Activated T-helper 1 cell treated with anti-CD3 and anti-CD28 coated beads, Interleukin-12 subunit alpha, Interleukin-12 subunit beta, Interleukin-2, Interleukin-4 antibody, amounts not matched to agents 30 ng/mL and 10 ng/mL and 1 ng/mL, durations not matched to agents 14 hours and 24 hours and 36 hours (primary cell): ENCODE data around the gene FGF19. TPM values are rescaled to one million over a fixed set of nuclear protein-coding genes. Genes with fewer than 3 reads are reported as not detected.

Experiments used
- DNase-seq: peaks from one replicate; pipeline ENCODE4 v3.0.0; 2021; ENCODE audit warnings: low spot score
- H3K27ac Mint-ChIP-seq: one replicate; pipeline ENCODE4 v1.8.0; 2021; ENCODE audit warnings: mild to moderate bottlenecking, mixed read lengths
- H3K27me3 Mint-ChIP-seq: one replicate; pipeline ENCODE4 v1.8.0; 2022; ENCODE audit warnings: mild to moderate bottlenecking, moderate library complexity, mixed read lengths; ENCODE audit not compliant: insufficient read depth
- H3K36me3 Mint-ChIP-seq: one replicate; pipeline ENCODE4 v1.8.0; 2021; ENCODE audit warnings: low read depth, mixed read lengths
- H3K4me1 Mint-ChIP-seq: one replicate; pipeline ENCODE4 v1.8.0; 2021; ENCODE audit warnings: low read depth, mixed read lengths
- H3K4me3 Mint-ChIP-seq: one replicate; pipeline ENCODE4 v1.8.0; 2021; ENCODE audit warnings: mild to moderate bottlenecking, moderate library complexity, mixed read lengths
- H3K9me3 Mint-ChIP-seq: one replicate; pipeline ENCODE4 v1.8.0; 2021; ENCODE audit warnings: mixed read lengths
- intact Hi-C: fragments of 100-400 bp; cut with micrococcal nuclease; formaldehyde crosslinking; loops from one replicate; pipeline ENCODE4 v1.15.1; 2024
- total RNA-seq: library from RNA; stranded (reverse); gene quantifications from 2 replicates; pipeline ENCODE4 v1.2.3, GENCODE V29; 2022

The FGF19 gene
- total RNA-seq, 1 donor from 2014 or later: not detected

- Mint-ChIP-seq H3K27me3 (peaks cover 7% of the 10 kb centered on the region), H3K36me3 (no peaks in the 10 kb centered on the region), H3K27ac (no peak overlapping the region), H3K4me1 (peaks cover 23% of the 10 kb centered on the region), H3K4me3 (no peak overlapping the region), H3K9me3 (peaks cover 4% of the 10 kb centered on the region)
- no peak for DNase-seq
- intact Hi-C loops: loop anchor here (1.0 to 10.0 kb wide), 5 partner anchors 115 to 510 kb away; no protein-coding TSS in a partner anchor
Measured at GRCh38 chr11:69686452-69686851, 17.4 kb downstream of the FGF19 start.

DNA sequence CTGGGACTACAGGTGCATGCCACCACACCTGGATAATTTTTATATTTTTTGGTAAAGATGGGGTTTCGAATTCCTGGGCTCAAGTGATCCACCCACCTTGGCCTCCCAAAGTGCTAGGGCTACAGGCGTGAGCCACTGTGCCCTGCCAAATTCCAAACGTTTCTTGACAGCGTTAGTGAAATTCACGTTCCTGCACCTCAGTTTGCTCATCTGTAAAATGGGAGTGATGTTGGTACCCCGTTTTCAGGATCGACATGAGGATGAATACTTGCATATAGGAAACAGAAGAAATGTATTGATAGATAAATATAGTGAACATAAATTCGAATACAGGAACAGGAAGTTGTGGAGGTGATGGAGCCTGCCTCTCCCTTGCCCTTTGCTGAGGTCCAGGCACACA lies 18.5 kb downstream of the FGF19 start:
- intact Hi-C loops: loop anchor here (10.0 kb wide), 1 partner anchor 319 kb away; no protein-coding TSS in a partner anchor
- Mint-ChIP-seq H3K4me3 (peak overlapping the region; percentile 27), H3K27me3 (peaks cover 10% of the 10 kb centered on the region), H3K27ac (no peak overlapping the region), H3K36me3 (no peaks in the 10 kb centered on the region), H3K4me1 (peaks cover 23% of the 10 kb centered on the region), H3K9me3 (no peaks in the 10 kb centered on the region)
- DNase-seq: no peak

GRCh38 chr11:69684651-69685050 lies 19.2 kb downstream of the FGF19 start:
- H3K27me3 Mint-ChIP-seq: peaks cover 10% of the 10 kb centered on the region
- intact Hi-C loops: loop anchor here (10.0 kb wide), 1 partner anchor 320 kb away; no protein-coding TSS in a partner anchor
- no peak overlapping the region for H3K27ac Mint-ChIP-seq
- peaks cover 22% of the 10 kb centered on the region for H3K4me1 Mint-ChIP-seq
- H3K9me3 Mint-ChIP-seq: no peaks in the 10 kb centered on the region
- no peak for DNase-seq
- H3K36me3 Mint-ChIP-seq: no peaks in the 10 kb centered on the region
- H3K4me3 Mint-ChIP-seq: no peak overlapping the region

DNA sequence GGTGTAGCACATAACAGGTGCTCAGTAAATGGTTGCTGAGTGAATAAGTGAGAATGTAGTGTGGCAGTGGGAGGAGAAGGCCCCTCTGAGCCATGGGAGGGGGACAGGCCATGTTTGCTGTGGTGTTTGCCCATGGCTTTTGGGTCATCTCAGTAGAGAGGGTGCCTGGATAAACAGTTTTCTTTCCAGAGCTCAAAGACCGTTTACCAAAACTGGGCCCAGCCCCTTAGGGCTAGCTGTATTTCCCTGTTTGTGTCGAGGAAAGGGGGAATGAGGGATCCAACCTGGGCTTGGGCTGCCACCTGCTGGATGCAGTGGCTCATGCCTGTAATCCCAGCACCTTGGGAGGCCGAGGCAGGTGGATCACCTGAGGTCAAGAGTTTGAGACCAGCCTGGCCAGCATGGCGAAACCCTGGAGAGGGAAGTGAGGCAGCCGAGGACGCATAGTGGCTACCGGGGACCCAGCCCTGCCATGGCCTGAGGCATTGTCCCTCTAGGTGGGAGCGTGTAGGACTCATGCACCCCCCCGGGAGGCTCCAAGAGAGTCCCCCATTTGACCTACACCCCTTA lies 20.0 kb downstream of the FGF19 start:
- DNase-seq: no peak
- no peaks in the 10 kb centered on the region for H3K36me3 Mint-ChIP-seq
- no peak overlapping the region for H3K27ac Mint-ChIP-seq
- H3K27me3 Mint-ChIP-seq: peaks cover 8% of the 10 kb centered on the region
- H3K9me3 Mint-ChIP-seq: no peaks in the 10 kb centered on the region
- peaks cover 17% of the 10 kb centered on the region for H3K4me1 Mint-ChIP-seq
- H3K4me3 Mint-ChIP-seq: no peak overlapping the region
- intact Hi-C loops: loop anchor here (10.0 kb wide), 1 partner anchor 321 kb away; no protein-coding TSS in a partner anchor

GRCh38 chr11:69682681-69683326 lies 21.0 kb downstream of the FGF19 start:
- H3K9me3 Mint-ChIP-seq: no peaks in the 10 kb centered on the region
- H3K27ac Mint-ChIP-seq: no peak overlapping the region
- no peaks in the 10 kb centered on the region for H3K36me3 Mint-ChIP-seq
- no peak for DNase-seq
- no peak overlapping the region for H3K4me3 Mint-ChIP-seq
- H3K4me1 Mint-ChIP-seq: peaks cover 9% of the 10 kb centered on the region
- peaks cover 6% of the 10 kb centered on the region for H3K27me3 Mint-ChIP-seq
- intact Hi-C loops: loop anchor here (10.0 kb wide), 1 partner anchor 322 kb away; no protein-coding TSS in a partner anchor

GRCh38 chr11:69682221-69682620 lies 21.6 kb downstream of the FGF19 start:
- H3K4me1 Mint-ChIP-seq: peaks cover 9% of the 10 kb centered on the region
- intact Hi-C loops: loop anchor here (10.0 kb wide), 1 partner anchor 323 kb away; no protein-coding TSS in a partner anchor
- no peaks in the 10 kb centered on the region for H3K36me3 Mint-ChIP-seq
- DNase-seq: no peak
- peaks cover 6% of the 10 kb centered on the region for H3K27me3 Mint-ChIP-seq
- H3K27ac Mint-ChIP-seq: no peak overlapping the region
- H3K9me3 Mint-ChIP-seq: no peaks in the 10 kb centered on the region
- no peak overlapping the region for H3K4me3 Mint-ChIP-seq

GRCh38 chr11:69680688-69681087 lies 23.1 kb downstream of the FGF19 start:
- Mint-ChIP-seq H3K36me3 (no peaks in the 10 kb centered on the region), H3K4me3 (no peak overlapping the region), H3K9me3 (no peaks in the 10 kb centered on the region), H3K27ac (no peak overlapping the region), H3K4me1 (peaks cover 4% of the 10 kb centered on the region), H3K27me3 (peaks cover 9% of the 10 kb centered on the region)
- DNase-seq: no peak
- intact Hi-C loops: loop anchor here (10.0 kb wide), 1 partner anchor 324 kb away; no protein-coding TSS in a partner anchor

DNA sequence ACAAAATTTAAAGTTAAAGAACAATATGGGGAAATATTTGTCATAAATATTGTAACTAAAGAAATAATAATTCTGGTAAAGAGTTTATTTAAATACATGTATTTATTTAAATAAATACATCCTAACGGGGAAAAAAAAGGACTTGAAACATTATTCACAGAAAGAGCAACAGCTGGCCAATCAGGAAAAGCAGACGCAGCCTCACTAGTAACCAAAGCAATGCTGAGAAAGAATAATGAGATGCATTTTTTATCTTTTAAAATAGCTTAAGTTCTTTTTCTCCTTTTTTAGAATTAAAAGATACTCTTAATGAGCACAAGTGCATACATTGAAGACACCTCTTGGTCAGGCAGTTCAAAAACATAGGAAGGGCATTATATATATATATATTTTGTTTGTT lies 26.1 kb downstream of the FGF19 start:
- H3K27ac Mint-ChIP-seq: no peak overlapping the region
- intact Hi-C loops: loop anchor here (5.0 to 10.0 kb wide), 4 partner anchors 595 to 1213 kb away; partner anchors contain the start of genes IGHMBP2, MRPL21, PPFIA1 and PPP6R3
- no peak for DNase-seq

GRCh38 chr11:69674886-69675714 lies 28.7 kb downstream of the FGF19 start, which contains the start of gene LTO1:
LTO1 (minus strand) TSS chr11:69675353; CDS start chr11:69675239, 114 bp downstream.
- DNase-seq: peak; percentile 91
- H3K9me3 Mint-ChIP-seq: no peaks in the 10 kb centered on the region
- H3K27me3 Mint-ChIP-seq: peaks cover 4% of the 10 kb centered on the region
- H3K27ac Mint-ChIP-seq: peak within 1 kb of the TSS; percentile 91
- H3K36me3 Mint-ChIP-seq: peaks cover 21% of the 10 kb centered on the region
- intact Hi-C loops: loop anchor here (1.0 to 10.0 kb wide), 7 partner anchors 436 to 1210 kb away; partner anchors contain the start of genes FADD, IGHMBP2, MRPL21 and PPFIA1
- H3K4me1 Mint-ChIP-seq: peaks cover 25% of the 10 kb centered on the region
- H3K4me3 Mint-ChIP-seq: peak within 1 kb of the TSS; percentile 97

More for the DNA sequence above, 26.1 kb downstream of the FGF19 start:
- Mint-ChIP-seq H3K27me3 (peaks cover 7% of the 10 kb centered on the region), H3K36me3 (peaks cover 4% of the 10 kb centered on the region), H3K4me1 (peaks cover 20% of the 10 kb centered on the region), H3K9me3 (no peaks in the 10 kb centered on the region), H3K4me3 (no peak overlapping the region)

DNA sequence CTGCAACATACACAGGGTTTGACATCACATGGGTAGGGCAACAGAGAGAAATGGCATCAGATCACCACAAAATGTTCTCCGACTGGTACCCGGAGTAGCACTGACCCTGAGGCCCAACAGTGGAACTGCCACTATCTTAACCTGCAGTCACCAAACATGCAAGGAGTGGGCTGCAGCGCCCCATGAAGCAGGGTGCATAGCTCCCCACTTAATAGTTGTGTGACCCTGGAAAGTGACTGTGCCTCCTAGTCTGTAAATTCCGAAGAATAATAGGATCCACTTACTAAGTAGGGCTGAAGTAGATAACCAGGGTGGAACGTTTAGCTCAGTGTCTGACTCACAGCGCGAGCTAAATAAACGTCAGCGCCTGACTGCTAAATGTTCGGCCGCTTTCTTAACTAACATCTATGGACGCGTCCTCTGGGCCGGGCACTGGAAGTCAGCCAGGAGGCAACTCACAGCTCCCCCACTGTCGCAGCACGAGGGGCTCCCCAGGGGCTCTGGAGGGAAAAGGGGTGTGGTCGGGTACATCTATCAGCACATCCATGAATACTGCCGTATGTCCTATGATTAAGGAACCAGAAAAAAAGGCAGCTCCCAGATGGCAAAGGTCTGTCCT lies 29.4 kb downstream of the FGF19 start:
- no peak for DNase-seq
- intact Hi-C loops: loop anchor here (10.0 kb wide), 2 partner anchors 920 to 1210 kb away; partner anchors contain the start of genes PPP6R3 and TESMIN
- peaks cover 27% of the 10 kb centered on the region for H3K4me1 Mint-ChIP-seq

GRCh38 chr11:69671734-69672465 lies 31.9 kb downstream of the FGF19 start:
- Mint-ChIP-seq H3K9me3 (no peaks in the 10 kb centered on the region), H3K36me3 (peaks cover 32% of the 10 kb centered on the region), H3K4me3 (no peak overlapping the region), H3K27ac (no peak overlapping the region), H3K27me3 (peaks cover 4% of the 10 kb centered on the region), H3K4me1 (peaks cover 27% of the 10 kb centered on the region)
- no peak for DNase-seq
- intact Hi-C loops: loop anchor here (10.0 kb wide), 2 partner anchors 917 to 1207 kb away; partner anchors contain the start of genes PPP6R3 and TESMIN

More for the DNA sequence above, 29.4 kb downstream of the FGF19 start:
- peaks cover 22% of the 10 kb centered on the region for H3K36me3 Mint-ChIP-seq
- peak overlapping the region; percentile 81 for H3K27ac Mint-ChIP-seq
- no peaks in the 10 kb centered on the region for H3K9me3 Mint-ChIP-seq
- H3K4me3 Mint-ChIP-seq: peak overlapping the region; percentile 97
- H3K27me3 Mint-ChIP-seq: peaks cover 4% of the 10 kb centered on the region
